Ishikawa (cell line): Measurements from ENCODE around the gene CHGA.

ENCODE experiments used
- CEBPB ChIP-seq: IDR thresholded peaks from 2 replicates; pipeline ENCODE4 v1.6.1; 2012
- CREB1 ChIP-seq: IDR thresholded peaks from 2 replicates; pipeline ENCODE4 v1.6.1; 2012; ENCODE audit warnings: low read depth
- EGR1 ChIP-seq: IDR thresholded peaks from 2 replicates; pipeline ENCODE4 v1.6.1; 2012
- EP300 ChIP-seq: IDR thresholded peaks from 2 replicates; pipeline ENCODE4 v1.6.1; 2012; ENCODE audit warnings: borderline replicate concordance
- FOXM1 ChIP-seq: IDR thresholded peaks from 2 replicates; pipeline ENCODE4 v1.6.1; 2012; ENCODE audit warnings: low read depth, borderline replicate concordance
- NFIC ChIP-seq: IDR thresholded peaks from 2 replicates; pipeline ENCODE4 v1.6.1; 2012
- RAD21 ChIP-seq: IDR thresholded peaks from 2 replicates; pipeline ENCODE4 v1.6.1; 2012; ENCODE audit warnings: low read depth
- TAF1 ChIP-seq: IDR thresholded peaks from 2 replicates; pipeline ENCODE4 v1.6.1; 2012; ENCODE audit warnings: low read depth, mild to moderate bottlenecking
- TCF12 ChIP-seq: IDR thresholded peaks from 2 replicates; pipeline ENCODE4 v1.6.1; 2012; ENCODE audit warnings: low read depth
- TEAD4 ChIP-seq: IDR thresholded peaks from 2 replicates; pipeline ENCODE4 v1.6.1; 2012
- YY1 ChIP-seq: IDR thresholded peaks from 2 replicates; pipeline ENCODE4 v1.6.1; 2012; ENCODE audit warnings: low read depth
- ZBTB7A ChIP-seq: IDR thresholded peaks from 2 replicates; pipeline ENCODE4 v1.6.1; 2012; ENCODE audit warnings: low read depth
- TF ChIP-seq, protein P1 (sequence below): IDR thresholded peaks from 2 replicates; pipeline ENCODE4 v1.6.1; 2012
- TF ChIP-seq, protein P2 (sequence below): IDR thresholded peaks from 2 replicates; pipeline ENCODE4 v1.6.1; 2012; ENCODE audit warnings: low read depth, mild to moderate bottlenecking
- TF ChIP-seq, protein P3 (sequence below): IDR thresholded peaks from 2 replicates; pipeline ENCODE4 v1.6.1; 2012

The CHGA gene

DNA sequence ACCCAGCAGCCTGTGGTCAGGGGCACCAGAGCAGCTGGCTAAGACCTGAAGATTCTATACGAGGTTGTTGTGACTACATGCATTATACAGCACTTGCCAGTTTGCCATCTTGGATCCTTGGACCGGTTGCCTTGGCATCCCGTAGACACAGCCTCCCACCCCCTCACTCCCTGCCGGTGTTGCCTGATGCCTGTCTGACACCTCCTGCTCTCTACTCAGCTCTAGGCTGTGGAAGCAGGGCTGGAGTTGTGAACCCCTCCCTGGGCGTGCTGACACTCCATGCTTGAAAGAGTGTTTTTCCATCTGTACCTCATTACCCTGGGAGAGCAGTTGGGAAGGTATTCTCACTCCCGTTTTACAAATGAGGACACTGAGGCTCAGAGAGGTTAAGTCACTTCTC, 2.5 kb downstream of the CHGA start:
- TF ChIP-seq, protein P1, sequence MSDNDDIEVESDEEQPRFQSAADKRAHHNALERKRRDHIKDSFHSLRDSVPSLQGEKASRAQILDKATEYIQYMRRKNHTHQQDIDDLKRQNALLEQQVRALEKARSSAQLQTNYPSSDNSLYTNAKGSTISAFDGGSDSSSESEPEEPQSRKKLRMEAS: no peak
- TF ChIP-seq CEBPB (no peak), RAD21 (no peak), CREB1 (no peak), NFIC (no peak), TAF1 (no peak), ZBTB7A (no peak), EP300 (no peak), EGR1 (no peak), TEAD4 (no peak)
- TF ChIP-seq, protein P2, sequence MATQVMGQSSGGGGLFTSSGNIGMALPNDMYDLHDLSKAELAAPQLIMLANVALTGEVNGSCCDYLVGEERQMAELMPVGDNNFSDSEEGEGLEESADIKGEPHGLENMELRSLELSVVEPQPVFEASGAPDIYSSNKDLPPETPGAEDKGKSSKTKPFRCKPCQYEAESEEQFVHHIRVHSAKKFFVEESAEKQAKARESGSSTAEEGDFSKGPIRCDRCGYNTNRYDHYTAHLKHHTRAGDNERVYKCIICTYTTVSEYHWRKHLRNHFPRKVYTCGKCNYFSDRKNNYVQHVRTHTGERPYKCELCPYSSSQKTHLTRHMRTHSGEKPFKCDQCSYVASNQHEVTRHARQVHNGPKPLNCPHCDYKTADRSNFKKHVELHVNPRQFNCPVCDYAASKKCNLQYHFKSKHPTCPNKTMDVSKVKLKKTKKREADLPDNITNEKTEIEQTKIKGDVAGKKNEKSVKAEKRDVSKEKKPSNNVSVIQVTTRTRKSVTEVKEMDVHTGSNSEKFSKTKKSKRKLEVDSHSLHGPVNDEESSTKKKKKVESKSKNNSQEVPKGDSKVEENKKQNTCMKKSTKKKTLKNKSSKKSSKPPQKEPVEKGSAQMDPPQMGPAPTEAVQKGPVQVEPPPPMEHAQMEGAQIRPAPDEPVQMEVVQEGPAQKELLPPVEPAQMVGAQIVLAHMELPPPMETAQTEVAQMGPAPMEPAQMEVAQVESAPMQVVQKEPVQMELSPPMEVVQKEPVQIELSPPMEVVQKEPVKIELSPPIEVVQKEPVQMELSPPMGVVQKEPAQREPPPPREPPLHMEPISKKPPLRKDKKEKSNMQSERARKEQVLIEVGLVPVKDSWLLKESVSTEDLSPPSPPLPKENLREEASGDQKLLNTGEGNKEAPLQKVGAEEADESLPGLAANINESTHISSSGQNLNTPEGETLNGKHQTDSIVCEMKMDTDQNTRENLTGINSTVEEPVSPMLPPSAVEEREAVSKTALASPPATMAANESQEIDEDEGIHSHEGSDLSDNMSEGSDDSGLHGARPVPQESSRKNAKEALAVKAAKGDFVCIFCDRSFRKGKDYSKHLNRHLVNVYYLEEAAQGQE: no peak

DNA sequence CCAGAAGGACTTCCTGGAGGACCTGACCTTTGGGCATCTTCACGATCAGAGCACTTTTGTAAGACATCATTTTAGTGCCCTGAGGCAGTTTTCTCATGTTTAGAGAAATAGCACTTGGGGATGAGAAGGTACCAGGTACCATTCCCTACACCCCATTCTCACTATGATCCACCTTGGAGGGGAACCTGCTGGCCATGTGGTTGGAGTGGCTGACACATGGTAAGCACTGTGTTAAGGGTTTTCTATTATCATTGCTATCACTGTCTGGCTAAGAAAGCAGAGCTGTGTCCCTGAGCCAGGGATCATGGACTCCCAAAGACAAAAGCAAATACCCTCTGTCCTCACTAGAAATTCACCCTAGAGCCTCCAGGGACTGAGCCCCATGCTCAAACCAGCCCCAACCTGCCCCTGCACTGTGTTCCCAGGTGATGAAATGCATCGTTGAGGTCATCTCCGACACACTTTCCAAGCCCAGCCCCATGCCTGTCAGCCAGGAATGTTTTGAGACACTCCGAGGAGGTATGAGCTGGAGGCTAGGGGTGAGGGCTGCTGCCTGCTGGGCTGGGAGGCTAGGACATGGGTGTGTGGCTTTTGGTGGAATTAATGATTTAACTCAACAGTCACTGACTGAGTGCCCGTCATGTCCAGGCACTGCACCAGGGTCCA, 3.4 kb downstream of the CHGA start:
- TF ChIP-seq, protein P1: no peak
- TF ChIP-seq CREB1 (no peak), FOXM1 (no peak), EP300 (no peak), RAD21 (no peak), YY1 (no peak), ZBTB7A (no peak), EGR1 (no peak), TEAD4 (no peak), CEBPB (no peak), TAF1 (no peak), TCF12 (no peak)

DNA sequence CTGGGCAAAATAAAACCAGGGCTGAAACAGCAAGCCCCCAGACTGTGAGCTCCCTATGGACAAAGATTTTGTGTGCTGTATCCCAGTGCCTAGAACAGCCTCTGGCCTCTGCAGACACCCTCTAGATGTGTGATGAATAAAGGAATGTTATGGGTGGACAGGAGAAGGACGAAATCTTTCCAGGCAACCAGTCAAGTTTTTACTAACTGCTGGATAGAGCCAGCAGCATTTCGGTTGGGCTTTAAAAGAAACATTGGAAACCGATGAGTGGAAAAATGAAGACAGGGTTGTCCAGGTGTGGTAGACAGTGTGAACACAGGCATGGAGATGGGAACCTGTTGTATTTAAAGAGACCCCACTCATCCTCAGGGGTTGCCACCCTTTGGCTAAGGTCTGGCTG, 4.0 kb downstream of the CHGA start:
- TF ChIP-seq, protein P2: no peak
- TF ChIP-seq FOXM1 (no peak), ZBTB7A (no peak), EGR1 (no peak), EP300 (no peak), TCF12 (no peak), TEAD4 (no peak), TAF1 (no peak), RAD21 (no peak), NFIC (no peak), YY1 (no peak), CEBPB (no peak), CREB1 (no peak)
- TF ChIP-seq, protein P3, sequence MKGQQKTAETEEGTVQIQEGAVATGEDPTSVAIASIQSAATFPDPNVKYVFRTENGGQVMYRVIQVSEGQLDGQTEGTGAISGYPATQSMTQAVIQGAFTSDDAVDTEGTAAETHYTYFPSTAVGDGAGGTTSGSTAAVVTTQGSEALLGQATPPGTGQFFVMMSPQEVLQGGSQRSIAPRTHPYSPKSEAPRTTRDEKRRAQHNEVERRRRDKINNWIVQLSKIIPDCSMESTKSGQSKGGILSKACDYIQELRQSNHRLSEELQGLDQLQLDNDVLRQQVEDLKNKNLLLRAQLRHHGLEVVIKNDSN: no peak
- TF ChIP-seq, protein P1: no peak

DNA sequence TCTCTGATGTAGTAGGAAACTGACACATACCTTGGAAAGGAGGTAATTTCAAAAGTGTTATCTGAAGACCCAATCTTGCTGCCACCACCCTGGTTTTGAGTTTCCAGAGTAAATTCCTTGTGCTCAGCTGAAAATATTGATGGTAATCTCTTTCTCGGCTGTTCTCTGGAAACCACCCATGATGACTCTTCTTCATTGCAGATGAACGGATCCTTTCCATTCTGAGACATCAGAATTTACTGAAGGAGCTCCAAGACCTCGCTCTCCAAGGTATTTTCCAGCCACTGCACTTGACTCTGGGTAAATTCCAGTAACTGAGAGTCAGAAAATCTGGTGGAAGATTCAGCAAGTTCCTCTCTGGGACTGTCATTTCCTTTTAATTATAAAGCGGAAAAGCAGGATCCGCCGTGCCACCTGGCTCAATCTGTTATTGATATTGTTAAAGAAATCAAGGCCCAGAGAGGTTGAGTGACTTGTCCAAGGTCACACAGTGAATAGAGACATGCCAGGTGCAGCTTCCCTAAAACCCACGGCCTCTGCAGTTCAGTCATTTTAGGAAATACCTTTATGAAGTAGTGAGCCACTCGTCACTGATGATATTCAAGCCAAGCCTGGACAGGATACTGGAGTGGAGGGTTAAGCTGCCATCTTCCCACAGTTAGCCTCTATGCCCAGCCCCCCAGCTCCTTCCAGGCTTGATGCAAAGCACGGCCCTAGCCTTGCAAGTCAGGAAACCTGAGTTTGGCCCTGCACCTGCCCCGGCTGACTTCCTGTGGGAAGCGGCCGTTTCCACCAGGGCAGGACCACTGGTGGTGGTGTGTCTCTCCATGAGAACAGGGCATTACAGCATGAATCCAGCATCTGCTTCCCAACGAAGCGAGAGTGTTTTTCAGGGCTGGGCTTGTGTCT, 4.7 kb downstream of the CHGA start:
- TF ChIP-seq, protein P3: no peak
- TF ChIP-seq FOXM1: no peak
- no peak for TF ChIP-seq CEBPB
- no peak for TF ChIP-seq EGR1
- no peak for TF ChIP-seq CREB1
- TF ChIP-seq TCF12: no peak
- no peak for TF ChIP-seq RAD21
- TF ChIP-seq, protein P1: no peak
- TF ChIP-seq ZBTB7A: no peak
- no peak for TF ChIP-seq TAF1
- no peak for TF ChIP-seq TEAD4
- no peak for TF ChIP-seq YY1
